Glutamatergic neuron (in vitro differentiated cells): Measurements from ENCODE around the gene MFRP. TPM values are rescaled to one million over a fixed set of nuclear protein-coding genes. Genes with fewer than 3 reads are reported as not detected.
A peak's percentile ranks its signal among the peaks of the same experiment; 100 is the strongest.
"Not testable (repeated sequence)": the region's sequence is repeated elsewhere in the genome, so short reads cannot be mapped to it uniquely, and the experiment has no call there.

Experiments used
- DNase-seq: peaks from one replicate; pipeline ENCODE4 v3.0.0; 2022
- H3K27ac Mint-ChIP-seq: one replicate; pipeline ENCODE4 v1.8.0; 2020; ENCODE audit warnings: mild to moderate bottlenecking, mixed read lengths, inconsistent platforms; ENCODE audit not compliant: unreplicated experiment
- H3K27me3 Mint-ChIP-seq: one replicate; pipeline ENCODE4 v1.8.0; 2020; ENCODE audit warnings: mild to moderate bottlenecking, moderate library complexity, mixed read lengths, inconsistent platforms; ENCODE audit not compliant: unreplicated experiment
- H3K36me3 Mint-ChIP-seq: one replicate; pipeline ENCODE4 v1.8.0; 2020; ENCODE audit warnings: mild to moderate bottlenecking, mixed read lengths, inconsistent platforms; ENCODE audit not compliant: unreplicated experiment
- H3K4me1 Mint-ChIP-seq: one replicate; pipeline ENCODE4 v1.8.0; 2020; ENCODE audit warnings: mild to moderate bottlenecking, low read depth, mixed read lengths, inconsistent platforms; ENCODE audit not compliant: unreplicated experiment
- H3K4me3 Mint-ChIP-seq: one replicate; pipeline ENCODE4 v1.8.0; 2020; ENCODE audit warnings: mild to moderate bottlenecking, mixed read lengths, inconsistent platforms; ENCODE audit not compliant: unreplicated experiment
- H3K9me3 Mint-ChIP-seq: one replicate; pipeline ENCODE4 v1.8.0; 2020; ENCODE audit warnings: mild to moderate bottlenecking, moderate library complexity, mixed read lengths, inconsistent platforms; ENCODE audit not compliant: unreplicated experiment
- long read RNA-seq: library from polyadenylated mRNA; unstranded; transcript quantifications from one replicate; pipeline ENCODE4 v2.0.0, GENCODE V29; 2020; ENCODE audit not compliant: unreplicated experiment
- total RNA-seq: library from RNA; stranded (reverse); fragmentation: NEBNext Ultra II Directional; extraction: Animal tissue kit (Norgen Biotek cat#: 25700); gene quantifications from one replicate; pipeline ENCODE4 v1.2.1, GENCODE V29; 2021; ENCODE audit not compliant: unreplicated experiment
- TF ChIP-seq, protein P1 (sequence below): fragments of 200-600 bp; sonication (generic); IDR thresholded peaks from one replicate; pipeline ENCODE4 v1.5.0; 2021; ENCODE audit not compliant: partially characterized antibody, unreplicated experiment

The MFRP gene
- total RNA-seq = not detected
- long read RNA-seq = 0 reads

DNA sequence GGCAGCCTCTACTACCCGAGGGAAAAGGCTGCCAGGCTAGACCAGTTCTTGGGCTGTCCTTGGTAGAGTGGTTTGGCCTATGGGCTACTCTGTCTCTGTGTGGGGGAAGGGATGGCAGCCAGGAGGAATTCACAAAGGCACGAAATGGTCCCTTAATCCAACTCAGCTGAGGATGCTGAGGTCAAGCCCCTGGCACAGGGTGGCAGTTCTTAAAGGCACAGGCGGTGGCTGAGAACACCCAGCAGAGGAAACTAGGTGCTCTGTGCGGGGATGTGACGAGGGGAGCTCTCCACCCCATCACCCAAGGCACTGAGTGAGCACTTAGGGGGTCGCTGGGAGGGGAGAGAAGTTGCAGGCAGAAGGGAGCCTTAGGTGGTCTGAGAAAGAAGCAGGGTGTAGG, at the start of gene MFRP:
Gene MFRP, minus strand, starts transcription at position 101 of the 400 bp plus-strand sequence. CDS start 192 bp downstream, outside the sequence.
- peaks cover 9% of the 10 kb centered on the region for H3K27me3 Mint-ChIP-seq
- H3K36me3 Mint-ChIP-seq = no peaks in the 10 kb centered on the region
- no peaks in the 10 kb centered on the region for H3K4me1 Mint-ChIP-seq
- DNase-seq = no peak
- peaks cover 4% of the 10 kb centered on the region for H3K9me3 Mint-ChIP-seq
- TF ChIP-seq, protein P1, sequence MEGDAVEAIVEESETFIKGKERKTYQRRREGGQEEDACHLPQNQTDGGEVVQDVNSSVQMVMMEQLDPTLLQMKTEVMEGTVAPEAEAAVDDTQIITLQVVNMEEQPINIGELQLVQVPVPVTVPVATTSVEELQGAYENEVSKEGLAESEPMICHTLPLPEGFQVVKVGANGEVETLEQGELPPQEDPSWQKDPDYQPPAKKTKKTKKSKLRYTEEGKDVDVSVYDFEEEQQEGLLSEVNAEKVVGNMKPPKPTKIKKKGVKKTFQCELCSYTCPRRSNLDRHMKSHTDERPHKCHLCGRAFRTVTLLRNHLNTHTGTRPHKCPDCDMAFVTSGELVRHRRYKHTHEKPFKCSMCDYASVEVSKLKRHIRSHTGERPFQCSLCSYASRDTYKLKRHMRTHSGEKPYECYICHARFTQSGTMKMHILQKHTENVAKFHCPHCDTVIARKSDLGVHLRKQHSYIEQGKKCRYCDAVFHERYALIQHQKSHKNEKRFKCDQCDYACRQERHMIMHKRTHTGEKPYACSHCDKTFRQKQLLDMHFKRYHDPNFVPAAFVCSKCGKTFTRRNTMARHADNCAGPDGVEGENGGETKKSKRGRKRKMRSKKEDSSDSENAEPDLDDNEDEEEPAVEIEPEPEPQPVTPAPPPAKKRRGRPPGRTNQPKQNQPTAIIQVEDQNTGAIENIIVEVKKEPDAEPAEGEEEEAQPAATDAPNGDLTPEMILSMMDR = no peak
- no peak within 1 kb of the TSS for H3K27ac Mint-ChIP-seq
- H3K4me3 Mint-ChIP-seq = no peak within 1 kb of the TSS

DNA sequence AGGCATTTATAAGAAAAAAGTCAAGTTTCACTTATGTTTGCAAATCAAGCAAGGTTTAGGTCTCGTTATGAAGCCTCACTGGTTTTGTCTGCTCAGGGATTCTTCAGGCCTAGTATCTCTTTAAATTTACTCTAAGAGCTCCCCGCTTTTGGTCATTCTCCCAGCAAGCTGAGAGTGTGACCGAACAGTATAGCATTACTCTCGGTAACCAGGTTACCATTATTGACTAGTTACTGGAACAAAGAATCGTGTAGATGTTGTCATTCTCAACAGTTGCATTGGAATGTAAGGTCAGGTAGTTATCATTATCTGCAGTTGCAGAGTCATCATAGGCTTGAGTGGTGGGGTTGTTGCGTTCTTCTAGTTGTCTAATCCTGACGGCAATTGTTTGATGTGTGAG, 44.8 kb upstream of the MFRP start:
- Mint-ChIP-seq H3K4me1 (no peaks in the 10 kb centered on the region), H3K36me3 (no peaks in the 10 kb centered on the region), H3K27ac (no peak overlapping the region), H3K4me3 (no peak overlapping the region), H3K9me3 (no peaks in the 10 kb centered on the region), H3K27me3 (no peaks in the 10 kb centered on the region)
- no peak for DNase-seq
- TF ChIP-seq, protein P1 = no peak

DNA sequence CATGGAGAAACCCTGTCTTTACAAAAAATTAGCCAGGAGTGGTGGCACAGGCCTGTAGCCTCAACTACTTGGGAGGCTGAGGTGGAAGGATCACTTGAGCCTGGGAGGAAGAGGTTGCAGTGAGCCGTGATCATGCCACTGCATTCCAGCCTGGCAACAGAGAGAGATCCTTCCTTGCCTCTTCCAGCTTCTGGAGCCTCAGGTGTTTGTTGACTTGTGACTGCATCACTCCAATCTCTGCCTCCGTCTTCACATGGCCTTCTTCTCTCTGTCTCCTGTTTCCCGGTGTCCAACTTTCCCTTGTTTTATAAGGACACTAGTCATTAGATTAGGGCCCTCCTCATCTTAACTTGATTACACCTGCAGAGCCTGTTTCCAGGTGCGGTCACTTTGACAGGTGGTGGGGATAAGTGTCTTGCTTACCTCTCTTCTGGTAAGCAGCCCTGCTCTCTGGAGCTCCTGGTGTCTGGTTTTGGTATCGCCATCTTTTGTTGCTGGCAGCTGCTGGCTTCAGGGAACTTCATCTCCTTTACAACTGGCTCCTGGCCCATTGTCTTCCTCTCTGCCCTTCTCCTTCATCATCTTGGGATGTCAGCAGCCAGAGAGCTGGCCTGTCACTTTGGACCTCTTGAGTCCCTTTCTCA, 43.2 kb upstream of the MFRP start:
- Mint-ChIP-seq H3K27ac (no peak overlapping the region), H3K36me3 (no peaks in the 10 kb centered on the region), H3K4me1 (no peaks in the 10 kb centered on the region), H3K4me3 (no peak overlapping the region), H3K9me3 (no peaks in the 10 kb centered on the region), H3K27me3 (no peaks in the 10 kb centered on the region)
- DNase-seq = no peak
- TF ChIP-seq, protein P1 = peak; percentile 32

DNA sequence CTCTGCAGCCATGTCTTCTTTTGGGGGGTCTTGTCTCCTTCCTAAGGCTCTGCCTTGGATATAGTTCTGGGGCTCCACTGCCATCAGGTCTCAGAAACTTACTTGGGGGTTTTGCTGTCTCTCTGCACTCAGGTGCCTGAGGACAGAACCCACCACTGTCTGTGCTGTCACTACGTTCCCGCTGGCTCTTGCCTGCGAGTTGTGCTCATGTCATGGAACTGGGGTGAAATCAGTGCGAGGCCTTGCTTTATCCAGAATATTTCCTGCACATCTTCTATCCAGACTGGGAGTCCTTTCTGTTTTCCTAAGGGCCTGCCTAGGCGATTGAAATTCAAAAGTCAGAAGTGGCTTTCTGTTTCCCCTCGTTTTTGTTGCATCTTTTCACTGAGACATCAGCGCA, 41.6 kb upstream of the MFRP start:
- no peaks in the 10 kb centered on the region for H3K36me3 Mint-ChIP-seq
- H3K27me3 Mint-ChIP-seq = no peaks in the 10 kb centered on the region
- DNase-seq = no peak
- no peaks in the 10 kb centered on the region for H3K4me1 Mint-ChIP-seq
- H3K4me3 Mint-ChIP-seq = no peak overlapping the region
- no peak overlapping the region for H3K27ac Mint-ChIP-seq
- H3K9me3 Mint-ChIP-seq = no peaks in the 10 kb centered on the region
- TF ChIP-seq, protein P1 = no peak

DNA sequence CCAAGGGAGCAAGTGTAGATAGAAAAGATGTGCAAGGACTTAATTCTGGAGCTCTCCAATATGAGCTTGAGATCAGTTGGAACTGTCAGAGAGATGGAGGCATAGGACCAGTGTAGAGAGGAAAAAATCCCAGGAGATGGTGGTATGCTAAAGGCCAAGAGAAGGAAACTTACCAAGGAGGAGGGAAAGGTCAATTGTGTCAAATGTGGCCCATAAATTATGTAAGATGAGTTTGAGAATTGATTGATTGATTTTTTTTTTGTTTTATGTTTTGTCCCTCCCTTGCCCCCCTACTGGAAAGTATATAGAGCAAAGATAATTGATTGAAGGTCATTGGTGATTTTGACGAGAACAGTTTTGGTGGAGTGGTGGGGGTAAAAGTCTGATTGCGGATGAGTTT, 37.8 kb upstream of the MFRP start:
- Mint-ChIP-seq H3K27me3 (no peaks in the 10 kb centered on the region), H3K36me3 (no peaks in the 10 kb centered on the region), H3K4me1 (no peaks in the 10 kb centered on the region), H3K27ac (no peak overlapping the region), H3K4me3 (no peak overlapping the region), H3K9me3 (no peaks in the 10 kb centered on the region)
- DNase-seq = no peak
- TF ChIP-seq, protein P1 = no peak

DNA sequence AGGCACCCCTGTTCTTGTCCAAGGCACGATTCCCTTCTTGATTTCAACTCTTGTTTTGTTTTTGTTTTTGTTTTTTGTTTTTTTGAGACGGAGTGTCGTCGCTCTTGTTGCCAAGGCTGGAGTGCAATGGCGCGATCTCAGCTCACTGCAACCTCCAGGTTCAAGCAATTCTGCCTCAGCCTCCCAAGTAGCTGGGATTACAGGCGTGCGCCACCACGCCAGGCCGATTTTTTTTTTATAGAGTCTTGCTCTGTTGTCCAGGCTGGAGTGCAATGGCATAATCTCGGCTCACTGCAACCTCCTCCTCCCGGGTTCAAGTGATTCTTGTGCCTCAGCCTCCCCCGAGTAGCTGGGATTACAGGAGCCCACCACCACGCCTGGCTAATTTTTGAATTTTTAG, 36.0 kb upstream of the MFRP start:
- not testable (repeated sequence) for H3K9me3 Mint-ChIP-seq, H3K27me3 Mint-ChIP-seq, H3K4me1 Mint-ChIP-seq, H3K36me3 Mint-ChIP-seq, H3K27ac Mint-ChIP-seq, DNase-seq, H3K4me3 Mint-ChIP-seq
